SK-N-MC (cell line): ENCODE results near the gene ANLN.
A peak's percentile ranks its signal among the peaks of the same experiment; 100 is the strongest.
"Not testable (repeated sequence)": the region's sequence is repeated elsewhere in the genome, so short reads cannot be mapped to it uniquely, and the experiment has no call there.

Experiments used
- DNase-seq: peaks from one replicate; pipeline ENCODE4 v3.0.0-alpha.2; 2011; ENCODE audit warnings: low read depth, low spot score
- H3K27ac ChIP-seq: fragments of 200-600 bp; sonication (generic); 2 replicates; pipeline ENCODE4 v1.5.1; 2016; ENCODE audit warnings: mixed run types
- H3K36me3 ChIP-seq: fragments of 200-600 bp; sonication (generic); 2 replicates; pipeline ENCODE4 v1.6.1; 2017; ENCODE audit warnings: antibody characterized with exemption, low read length, mixed read lengths; ENCODE audit not compliant: insufficient read depth
- H3K4me3 ChIP-seq: fragments of 200-600 bp; sonication (generic); 2 replicates; pipeline ENCODE4 v1.5.1; 2016
- H3K9ac ChIP-seq: fragments of 200-600 bp; sonication (generic); 2 replicates; pipeline ENCODE4 v1.8.0; 2017; ENCODE audit warnings: mixed run types, mixed read lengths; ENCODE audit not compliant: insufficient read length
- H3K9me3 ChIP-seq: fragments of 200-600 bp; sonication (generic); 2 replicates; pipeline ENCODE4 v1.6.1; 2017; ENCODE audit warnings: low read depth, mild to moderate bottlenecking, antibody characterized with exemption, low read length, moderate library complexity, mixed read lengths
- EZH2 ChIP-seq: fragments of 200-600 bp; sonication (generic); IDR thresholded peaks from one replicate; pipeline ENCODE4 v1.6.1; 2017; ENCODE audit warnings: antibody characterized with exemption
- FOXP2 ChIP-seq: optimal IDR thresholded peaks from 2 replicates; pipeline ENCODE3; 2011; ENCODE audit warnings: mild to moderate bottlenecking, moderate library complexity; ENCODE audit not compliant: insufficient read depth; ENCODE audit errors: extremely low read length, control extremely low read depth
- POLR2AphosphoS5 ChIP-seq: IDR thresholded peaks from 2 replicates; pipeline ENCODE4 v1.6.1; 2012; ENCODE audit warnings: mild to moderate bottlenecking, low read depth, low read length, borderline replicate concordance

ANLN gene

GRCh38 chr7:36474283-36475010 lies 84.8 kb downstream of the ANLN start:
- Histone ChIP-seq H3K27ac (no peak overlapping the region), H3K4me3 (no peak overlapping the region), H3K9ac (no peak overlapping the region), H3K9me3 (no peaks in the 10 kb centered on the region), H3K36me3 (no peaks in the 10 kb centered on the region)
- no peak for TF ChIP-seq POLR2AphosphoS5
- TF ChIP-seq FOXP2: no peak
- TF ChIP-seq EZH2: no peak
- no peak for DNase-seq

- no peak overlapping the region for H3K27ac ChIP-seq
- H3K36me3 ChIP-seq: no peaks in the 10 kb centered on the region
- DNase-seq: no peak
- no peak overlapping the region for H3K9ac ChIP-seq
- H3K4me3 ChIP-seq: no peak overlapping the region
- TF ChIP-seq POLR2AphosphoS5: no peak
- no peaks in the 10 kb centered on the region for H3K9me3 ChIP-seq
Measured at GRCh38 chr7:36475011-36475342, 85.3 kb downstream of the ANLN start.

- Histone ChIP-seq H3K27ac (no peak overlapping the region), H3K9me3 (no peaks in the 10 kb centered on the region), H3K9ac (no peak overlapping the region), H3K36me3 (no peaks in the 10 kb centered on the region), H3K4me3 (no peak overlapping the region)
- no peak for DNase-seq
- TF ChIP-seq EZH2 (no peak), POLR2AphosphoS5 (no peak), FOXP2 (no peak)
Measured at GRCh38 chr7:36475381-36475780, 85.7 kb downstream of the ANLN start.

DNA sequence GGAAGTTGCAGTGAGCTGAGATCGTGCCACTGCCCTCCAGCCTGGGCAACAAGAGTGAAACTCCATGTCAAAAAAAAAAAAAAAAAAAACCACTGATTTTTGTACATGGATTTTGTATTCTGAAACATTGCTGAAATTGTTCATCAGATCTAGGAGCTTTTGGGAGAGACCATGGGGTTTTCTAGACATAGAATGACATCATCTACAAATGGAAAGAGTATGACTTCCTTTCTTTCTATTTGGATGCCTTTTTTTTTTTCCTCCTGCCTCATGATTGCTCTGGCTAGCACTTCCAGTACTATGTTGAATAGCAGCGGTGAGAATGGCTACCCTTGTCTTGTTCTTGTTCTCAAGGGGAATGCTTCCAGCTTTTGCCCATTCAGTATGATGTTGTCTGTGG lies 89.1 kb downstream of the ANLN start:
- DNase-seq: no peak
- no peaks in the 10 kb centered on the region for H3K9me3 ChIP-seq
- no peak overlapping the region for H3K27ac ChIP-seq
- no peaks in the 10 kb centered on the region for H3K36me3 ChIP-seq
- no peak overlapping the region for H3K9ac ChIP-seq
- no peak overlapping the region for H3K4me3 ChIP-seq
- TF ChIP-seq POLR2AphosphoS5: no peak
- TF ChIP-seq EZH2: no peak
- TF ChIP-seq FOXP2: no peak

- not testable (repeated sequence) for H3K4me3 ChIP-seq, H3K9me3 ChIP-seq, H3K9ac ChIP-seq, DNase-seq, H3K36me3 ChIP-seq, H3K27ac ChIP-seq
Measured at GRCh38 chr7:36483853-36484252, 94.2 kb downstream of the ANLN start.

GRCh38 chr7:36484265-36484664 lies 94.6 kb downstream of the ANLN start:
- TF ChIP-seq POLR2AphosphoS5 (no peak), FOXP2 (no peak), EZH2 (no peak)
- no peaks in the 10 kb centered on the region for H3K36me3 ChIP-seq
- no peak overlapping the region for H3K4me3 ChIP-seq
- no peak for DNase-seq
- H3K9ac ChIP-seq: no peak overlapping the region
- no peak overlapping the region for H3K27ac ChIP-seq
- no peaks in the 10 kb centered on the region for H3K9me3 ChIP-seq

- Histone ChIP-seq H3K4me3 (no peak overlapping the region), H3K36me3 (no peaks in the 10 kb centered on the region), H3K9ac (no peak overlapping the region), H3K27ac (no peak overlapping the region), H3K9me3 (no peaks in the 10 kb centered on the region)
- TF ChIP-seq FOXP2: no peak
- TF ChIP-seq EZH2: no peak
- TF ChIP-seq POLR2AphosphoS5: no peak
- no peak for DNase-seq
Measured at GRCh38 chr7:36486336-36486735, 96.7 kb downstream of the ANLN start.

GRCh38 chr7:36487756-36488336 lies 98.2 kb downstream of the ANLN start:
- Histone ChIP-seq H3K9me3 (no peaks in the 10 kb centered on the region), H3K36me3 (no peaks in the 10 kb centered on the region), H3K9ac (no peak overlapping the region), H3K27ac (no peak overlapping the region), H3K4me3 (no peak overlapping the region)
- TF ChIP-seq EZH2: no peak
- no peak for TF ChIP-seq FOXP2
- no peak for TF ChIP-seq POLR2AphosphoS5
- peak; percentile 22 for DNase-seq

DNA sequence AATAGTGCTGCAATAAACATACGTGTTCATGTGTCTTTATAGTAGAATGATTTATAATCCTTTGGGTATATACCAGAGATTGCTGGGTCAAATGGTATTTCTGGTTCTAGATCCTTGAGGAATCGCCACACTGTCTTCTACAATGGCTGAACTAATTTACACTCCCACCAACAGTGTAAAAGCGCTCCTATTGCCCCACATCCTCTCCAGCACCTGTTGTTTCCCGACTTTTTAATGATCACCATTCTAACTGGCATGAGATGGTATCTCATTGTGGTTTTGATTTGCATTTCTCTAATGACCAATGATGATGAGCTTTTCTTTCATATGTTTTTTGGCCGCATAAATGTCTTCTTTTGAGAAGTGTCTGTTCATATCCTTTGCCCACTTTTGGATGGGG lies 99.0 kb downstream of the ANLN start:
- DNase-seq, H3K27ac ChIP-seq, H3K4me3 ChIP-seq, H3K9me3 ChIP-seq, H3K9ac ChIP-seq, H3K36me3 ChIP-seq: not testable (repeated sequence)

GRCh38 chr7:36490419-36490830 lies 100.8 kb downstream of the ANLN start:
- H3K36me3 ChIP-seq: no peaks in the 10 kb centered on the region
- TF ChIP-seq FOXP2 (no peak), EZH2 (no peak), POLR2AphosphoS5 (no peak)
- H3K27ac ChIP-seq: no peak overlapping the region
- no peak overlapping the region for H3K9ac ChIP-seq
- H3K4me3 ChIP-seq: no peak overlapping the region
- no peak for DNase-seq
- no peaks in the 10 kb centered on the region for H3K9me3 ChIP-seq
